Fibroblast of villous mesenchyme (primary cell): ENCODE results near the gene TMTC1. TPM values are rescaled to one million over a fixed set of nuclear protein-coding genes. Genes with fewer than 3 reads are reported as not detected.

Experiments used
- DNase-seq: peaks from one replicate; pipeline ENCODE4 v3.0.0-alpha.2; 2010; ENCODE audit warnings: low read depth
- H3K4me3 ChIP-seq: 2 replicates; pipeline ENCODE4 v1.5.1; 2011; ENCODE audit warnings: low read depth, mild to moderate bottlenecking, low read length
- total RNA-seq: library from RNA; depleted of rRNA; stranded (reverse); fragments of >200 nt; gene quantifications from 2 replicates; pipeline ENCODE4 v1.2.3, GENCODE V29; 2012
- TF ChIP-seq, protein P1 (sequence below): IDR thresholded peaks from 2 replicates; pipeline ENCODE4 v1.5.1; 2012; ENCODE audit warnings: low read depth, mild to moderate bottlenecking, low read length; ENCODE audit not compliant: insufficient read depth

The TMTC1 gene
- total RNA-seq, 1 donor, result 33.2 TPM

DNA sequence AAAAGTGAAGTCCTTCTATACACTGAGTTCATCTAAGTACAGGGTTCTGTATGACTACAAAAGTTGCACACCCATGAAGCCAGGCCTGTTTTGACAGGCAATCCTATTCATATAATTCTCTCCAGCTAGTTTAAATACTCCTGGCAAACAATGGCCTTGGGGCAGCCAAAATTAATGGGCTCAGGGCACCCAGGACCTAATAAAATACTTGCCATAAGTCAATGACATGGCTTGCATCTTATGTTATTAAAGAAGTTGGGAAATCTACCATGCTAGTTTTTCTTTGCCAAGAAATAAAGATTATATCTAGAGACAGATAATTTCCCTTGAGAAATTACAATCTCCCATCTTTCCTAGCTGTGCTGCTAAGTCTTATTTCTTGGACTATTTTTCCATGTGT lies 11.1 kb upstream of the TMTC1 start:
- no peak overlapping the region for H3K4me3 ChIP-seq
- DNase-seq, result peak; percentile 10
- TF ChIP-seq, protein P1, sequence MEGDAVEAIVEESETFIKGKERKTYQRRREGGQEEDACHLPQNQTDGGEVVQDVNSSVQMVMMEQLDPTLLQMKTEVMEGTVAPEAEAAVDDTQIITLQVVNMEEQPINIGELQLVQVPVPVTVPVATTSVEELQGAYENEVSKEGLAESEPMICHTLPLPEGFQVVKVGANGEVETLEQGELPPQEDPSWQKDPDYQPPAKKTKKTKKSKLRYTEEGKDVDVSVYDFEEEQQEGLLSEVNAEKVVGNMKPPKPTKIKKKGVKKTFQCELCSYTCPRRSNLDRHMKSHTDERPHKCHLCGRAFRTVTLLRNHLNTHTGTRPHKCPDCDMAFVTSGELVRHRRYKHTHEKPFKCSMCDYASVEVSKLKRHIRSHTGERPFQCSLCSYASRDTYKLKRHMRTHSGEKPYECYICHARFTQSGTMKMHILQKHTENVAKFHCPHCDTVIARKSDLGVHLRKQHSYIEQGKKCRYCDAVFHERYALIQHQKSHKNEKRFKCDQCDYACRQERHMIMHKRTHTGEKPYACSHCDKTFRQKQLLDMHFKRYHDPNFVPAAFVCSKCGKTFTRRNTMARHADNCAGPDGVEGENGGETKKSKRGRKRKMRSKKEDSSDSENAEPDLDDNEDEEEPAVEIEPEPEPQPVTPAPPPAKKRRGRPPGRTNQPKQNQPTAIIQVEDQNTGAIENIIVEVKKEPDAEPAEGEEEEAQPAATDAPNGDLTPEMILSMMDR, result no peak

DNA sequence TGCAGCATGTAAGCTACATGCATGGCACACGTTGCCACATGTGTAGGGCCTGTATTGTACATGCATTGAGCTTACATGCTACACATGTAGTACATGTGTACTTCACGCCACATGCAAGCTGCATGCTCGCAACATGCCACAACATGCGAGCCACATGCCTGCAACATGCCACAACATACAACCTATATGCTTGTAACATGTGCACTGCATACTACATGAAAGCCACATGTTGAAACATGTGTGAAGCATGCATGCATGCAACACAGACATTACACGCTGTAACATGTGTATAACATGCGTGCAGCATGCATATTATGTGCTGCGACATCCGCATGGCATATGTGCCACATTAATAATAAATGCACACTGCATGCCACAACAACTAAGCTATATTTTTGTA lies 9.1 kb upstream of the TMTC1 start:
- H3K4me3 ChIP-seq, result no peak overlapping the region
- DNase-seq, result no peak
- TF ChIP-seq, protein P1, result no peak

DNA sequence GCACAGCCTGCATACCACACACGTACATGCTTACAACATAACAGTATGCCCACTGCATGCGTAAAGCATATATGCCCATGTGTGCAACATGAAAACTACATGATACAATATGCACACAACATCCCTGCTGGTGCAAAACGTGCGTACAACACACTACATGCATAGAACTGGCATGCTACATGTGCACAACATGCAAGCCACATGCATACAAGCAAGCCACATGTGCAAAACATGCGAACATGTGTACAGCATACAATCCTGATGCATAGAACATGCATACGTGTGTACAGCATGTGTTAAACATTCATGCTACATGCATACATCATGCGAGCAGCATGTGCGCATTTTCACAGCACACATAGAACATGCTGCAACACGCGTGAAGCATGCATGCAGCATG lies 8.4 kb upstream of the TMTC1 start:
- no peak for DNase-seq
- TF ChIP-seq, protein P1, result no peak
- no peak overlapping the region for H3K4me3 ChIP-seq

DNA sequence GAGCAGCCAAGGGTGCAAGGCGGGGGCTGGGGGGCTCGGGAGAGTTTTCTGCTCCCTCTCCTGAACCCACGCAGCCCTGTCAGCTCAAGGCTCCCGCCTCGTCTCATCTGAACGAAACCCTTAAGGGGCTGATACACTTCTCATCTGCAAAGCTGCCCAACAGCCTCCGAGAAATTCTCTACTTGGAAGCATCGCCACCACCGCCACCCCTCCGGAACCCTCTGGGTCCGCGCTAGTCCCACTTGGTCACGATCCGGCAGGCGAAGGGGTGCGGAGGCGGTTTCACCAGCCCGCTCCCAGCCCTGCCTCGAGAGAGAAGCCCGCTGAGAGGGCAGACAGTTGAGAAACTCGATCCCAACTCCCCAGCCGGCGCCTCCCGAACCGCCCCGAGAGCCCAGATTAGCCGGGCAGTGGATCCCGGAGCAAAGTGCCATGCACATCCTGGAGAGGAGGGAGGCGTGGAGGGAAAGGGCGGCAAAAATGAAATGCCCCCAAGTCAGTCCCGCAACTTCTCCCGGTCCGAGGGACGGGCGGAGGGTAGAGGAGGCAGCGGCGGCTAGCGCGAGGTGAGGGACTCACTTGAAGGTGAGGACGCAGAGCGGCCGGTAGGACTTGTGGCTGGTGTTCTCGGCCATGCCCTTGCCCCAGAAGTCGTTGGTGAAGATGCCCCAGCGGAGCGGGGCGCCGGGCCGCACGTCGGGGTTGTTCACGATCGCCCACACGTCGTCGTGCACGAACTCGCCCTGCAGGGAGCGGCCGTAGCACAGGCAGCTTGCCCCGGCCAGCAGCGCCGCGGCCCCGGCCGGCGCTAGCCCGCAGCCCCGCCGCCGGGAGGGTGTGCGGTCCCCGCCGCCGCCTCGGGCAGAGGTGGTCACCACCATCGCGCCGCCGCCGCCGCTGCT lies 620 bp downstream of the TMTC1 start:
- peak overlapping the region; percentile 83 for H3K4me3 ChIP-seq
- peak; percentile 49 for DNase-seq
- TF ChIP-seq, protein P1, result no peak

DNA sequence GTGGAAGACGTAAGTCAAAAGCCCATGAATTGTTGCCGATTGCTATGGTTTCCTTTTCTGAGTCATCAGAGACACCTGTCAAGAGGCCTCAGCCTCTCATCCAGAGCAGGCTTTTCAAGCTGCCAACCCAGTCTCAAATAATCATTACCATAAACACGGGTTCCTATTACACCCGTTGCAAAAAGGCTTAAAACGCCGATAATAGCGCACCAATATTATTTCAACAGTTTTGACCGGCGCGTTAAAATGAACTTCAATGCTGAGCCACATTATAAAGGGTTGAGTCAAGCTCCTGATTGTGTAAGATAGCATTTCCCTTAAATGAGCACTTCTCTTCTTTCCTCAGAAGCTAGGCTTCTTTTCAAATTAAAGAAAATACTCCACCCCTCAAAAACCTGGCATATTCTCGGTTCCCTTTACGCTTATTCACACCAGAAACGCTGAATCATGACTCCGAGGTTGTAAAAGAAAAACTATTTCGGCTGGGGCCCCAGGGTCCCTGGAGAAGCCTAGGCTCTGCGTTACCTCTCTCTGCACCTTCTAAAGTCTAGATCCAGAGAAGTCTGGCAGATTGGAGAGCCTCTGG lies 1.4 kb downstream of the TMTC1 start:
- TF ChIP-seq, protein P1, result no peak
- peak overlapping the region; percentile 83 for H3K4me3 ChIP-seq
- DNase-seq, result peak; percentile 68

DNA sequence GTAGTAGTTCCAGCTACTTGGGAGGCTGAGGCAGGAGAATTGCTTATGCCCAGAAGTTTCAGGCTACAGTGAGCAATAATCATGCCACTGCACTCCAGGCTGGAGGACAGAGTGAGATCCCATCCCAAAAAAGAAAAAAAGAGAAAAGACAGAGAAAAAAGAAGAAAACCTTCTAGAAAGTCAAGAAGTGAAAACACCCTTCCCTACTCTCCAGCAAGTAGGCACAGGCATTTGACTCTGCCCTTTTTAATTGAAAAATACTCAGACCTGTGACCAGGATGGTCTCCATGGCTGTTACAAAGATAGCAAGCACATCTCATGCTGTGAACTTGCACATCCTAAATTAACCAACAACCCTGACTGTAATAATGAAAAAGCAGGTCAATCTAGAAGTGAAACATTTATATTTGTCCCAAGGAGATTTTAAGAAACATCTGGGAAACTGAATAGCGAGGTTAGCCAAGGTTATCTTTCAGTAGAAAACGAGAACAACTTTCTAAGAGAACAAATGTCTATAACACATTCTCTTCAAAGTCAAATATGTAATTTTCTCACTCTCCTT lies 2.0 kb downstream of the TMTC1 start:
- peak overlapping the region; percentile 83 for H3K4me3 ChIP-seq
- TF ChIP-seq, protein P1, result no peak
- DNase-seq, result no peak
